Activated T-helper 17 cell treated with anti-CD3 and anti-CD28 coated beads, Interleukin-2, amount 50 U/mL, for 72 hours (primary cell): ENCODE results near the gene NDUFS4. TPM values are rescaled to one million over a fixed set of nuclear protein-coding genes. Genes with fewer than 3 reads are reported as not detected.

Source experiments
- ATAC-seq: fragments of 150-1000 bp; cut with Tn5 transposase; replicated peaks from 2 replicates; pipeline ENCODE4 v1.10.0; 2021; ENCODE audit warnings: mild to moderate bottlenecking, moderate library complexity
- H3K27ac Mint-ChIP-seq: one replicate; pipeline ENCODE4 v1.8.0; 2022; ENCODE audit warnings: mixed read lengths
- H3K27me3 Mint-ChIP-seq: one replicate; pipeline ENCODE4 v1.8.0; 2022; ENCODE audit warnings: mixed read lengths
- H3K36me3 Mint-ChIP-seq: one replicate; pipeline ENCODE4 v1.8.0; 2022; ENCODE audit warnings: low read depth, mild to moderate bottlenecking, mixed read lengths
- H3K4me1 Mint-ChIP-seq: one replicate; pipeline ENCODE4 v1.8.0; 2022; ENCODE audit warnings: mixed read lengths
- H3K4me3 Mint-ChIP-seq: one replicate; pipeline ENCODE4 v1.8.0; 2022; ENCODE audit warnings: mild to moderate bottlenecking, mixed read lengths
- H3K9me3 Mint-ChIP-seq: one replicate; pipeline ENCODE4 v1.8.0; 2022; ENCODE audit warnings: mixed read lengths
- total RNA-seq, 2 donors: library from RNA; stranded (reverse); gene quantifications; one replicate each; pipeline ENCODE4 v1.2.3, GENCODE V29; 2022

The NDUFS4 gene
- total RNA-seq, 2 donors from 2014 or later: 46.2 to 50.8 TPM

GRCh38 chr5:53726121-53726520 is 165.7 kb downstream of the NDUFS4 start:
- Mint-ChIP-seq H3K27ac (no peak overlapping the region), H3K4me1 (no peaks in the 10 kb centered on the region), H3K36me3 (no peaks in the 10 kb centered on the region), H3K4me3 (no peak overlapping the region), H3K27me3 (no peaks in the 10 kb centered on the region), H3K9me3 (peaks cover 12% of the 10 kb centered on the region)
- no peak for ATAC-seq

- Mint-ChIP-seq H3K4me1 (no peaks in the 10 kb centered on the region), H3K9me3 (peaks cover 4% of the 10 kb centered on the region), H3K4me3 (no peak overlapping the region), H3K27ac (no peak overlapping the region), H3K36me3 (no peaks in the 10 kb centered on the region), H3K27me3 (peaks cover 3% of the 10 kb centered on the region)
- ATAC-seq: no peak
These were observed 170.5 kb downstream of the NDUFS4 start for GRCh38 chr5:53730943-53731342.

Other genes with a start within 250 kb of the NDUFS4 start
- not detected for gene FST, start 80.0 kb upstream of the NDUFS4 start, total RNA-seq